ENCODE measurements around the gene SIX3. TPM values are rescaled to one million over a fixed set of nuclear protein-coding genes. Genes with fewer than 3 reads are reported as not detected.

The SIX3 gene
- total RNA-seq, 2 experiments from 2014 or later: not detected

DNA sequence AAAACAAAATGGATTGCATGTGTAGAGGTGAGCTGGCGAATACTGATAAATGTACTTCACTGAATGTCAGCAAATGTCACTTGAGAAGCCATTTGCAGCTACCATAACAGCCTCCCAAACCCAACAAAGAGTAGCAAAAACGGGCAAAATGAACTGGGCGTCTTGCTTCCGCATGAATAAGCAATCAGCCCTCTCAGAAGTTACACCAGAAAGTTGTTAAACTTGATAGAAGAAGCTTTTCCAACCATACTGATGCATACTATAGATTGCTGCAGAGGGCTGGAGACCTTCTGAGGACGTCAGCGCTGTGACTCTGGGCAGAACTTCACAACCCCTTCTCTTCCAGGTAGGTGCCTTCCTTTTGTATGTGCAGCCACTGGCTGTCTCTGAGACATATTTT lies 18.7 kb upstream of the SIX3 start:
- intact Hi-C loops (cut with micrococcal nuclease): no loop called here
- no peak overlapping the region for H3K4me3 Mint-ChIP-seq
- peaks cover 61% of the 10 kb centered on the region for H3K27me3 Mint-ChIP-seq
- H3K4me1 Mint-ChIP-seq (ENCODE audit: low read depth): no peaks in the 10 kb centered on the region
- H3K9me3 Mint-ChIP-seq: no peaks in the 10 kb centered on the region
- no peak overlapping the region for H3K27ac Mint-ChIP-seq
- CTCF ChIA-PET: interaction anchor here (1.2 kb wide), 1 partner anchor 59 kb away, joined by 5 read pairs; no protein-coding TSS in a partner anchor
- no peak for DNase-seq
- POLR2A ChIA-PET: no interaction called here
- H3K36me3 Mint-ChIP-seq: no peaks in the 10 kb centered on the region

DNA sequence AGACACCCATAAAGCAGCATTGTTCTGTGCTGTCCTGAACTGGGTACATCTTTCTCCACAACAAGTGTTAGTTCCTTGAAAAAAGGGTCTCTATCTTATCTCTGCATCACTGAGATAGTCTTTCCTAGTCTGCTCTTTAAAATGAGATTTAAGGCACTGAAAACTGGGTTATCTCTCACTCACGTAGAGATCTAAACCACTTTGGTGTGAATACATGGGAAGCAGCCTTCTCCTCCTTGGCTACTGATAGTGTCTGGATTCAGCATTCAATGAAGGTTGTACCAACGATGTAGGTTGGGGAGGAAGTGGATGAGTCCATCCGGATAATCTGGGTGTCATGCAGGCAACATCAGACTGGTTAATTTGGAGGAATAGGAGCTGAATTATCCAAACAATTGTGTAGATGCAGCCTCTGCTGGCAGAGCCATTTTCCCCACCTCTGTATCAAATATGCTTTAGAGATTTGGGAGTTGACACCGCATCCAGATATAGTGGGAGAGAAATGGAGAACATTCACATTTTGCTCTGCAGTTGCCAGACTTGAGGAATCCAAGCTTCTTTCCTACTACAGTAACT lies 15.9 kb upstream of the SIX3 start:
- H3K9me3 Mint-ChIP-seq: no peaks in the 10 kb centered on the region
- no peak for DNase-seq
- no peaks in the 10 kb centered on the region for H3K36me3 Mint-ChIP-seq
- no peak overlapping the region for H3K27ac Mint-ChIP-seq
- H3K4me3 Mint-ChIP-seq: no peak overlapping the region
- ChIA-PET CTCF (interaction anchor here (1.6 to 3.0 kb wide), 2 partner anchors 30 to 446 kb away, joined by 4 to 16 read pairs; no protein-coding TSS in a partner anchor), POLR2A (no interaction called here)
- intact Hi-C loops (cut with micrococcal nuclease): no loop called here
- peaks cover 10% of the 10 kb centered on the region for H3K4me1 Mint-ChIP-seq (ENCODE audit: low read depth)
- H3K27me3 Mint-ChIP-seq: peaks cover 63% of the 10 kb centered on the region

DNA sequence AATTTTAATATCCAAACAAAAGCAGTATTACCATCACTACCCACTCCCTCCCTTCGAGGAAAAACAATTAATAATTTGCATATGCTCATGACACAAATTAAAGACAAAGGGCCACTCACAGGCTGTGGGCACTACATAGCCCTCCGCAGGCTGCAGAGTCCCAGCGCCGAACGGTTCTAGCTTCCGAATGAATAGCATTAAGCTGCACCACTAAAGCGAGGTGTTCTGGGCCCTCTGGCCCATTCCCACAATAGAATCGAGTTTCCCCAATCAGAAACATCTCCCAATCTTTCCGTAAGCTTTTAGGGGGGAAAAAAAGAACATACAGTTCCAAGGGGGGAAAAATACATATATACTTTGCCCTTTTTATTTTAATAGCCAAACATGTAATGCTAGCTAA lies 14.5 kb upstream of the SIX3 start:
- Mint-ChIP-seq H3K27ac (no peak overlapping the region), H3K4me1 (ENCODE audit: low read depth) (peaks cover 14% of the 10 kb centered on the region), H3K36me3 (no peaks in the 10 kb centered on the region), H3K27me3 (peaks cover 67% of the 10 kb centered on the region), H3K9me3 (no peaks in the 10 kb centered on the region), H3K4me3 (no peak overlapping the region)
- intact Hi-C loops (cut with micrococcal nuclease): no loop called here
- DNase-seq: no peak
- CTCF ChIA-PET: interaction anchor here (0.9 to 3.0 kb wide), 4 partner anchors 9 to 448 kb away, joined by 4 to 16 read pairs (median 4); no protein-coding TSS in a partner anchor
- POLR2A ChIA-PET: no interaction called here

DNA sequence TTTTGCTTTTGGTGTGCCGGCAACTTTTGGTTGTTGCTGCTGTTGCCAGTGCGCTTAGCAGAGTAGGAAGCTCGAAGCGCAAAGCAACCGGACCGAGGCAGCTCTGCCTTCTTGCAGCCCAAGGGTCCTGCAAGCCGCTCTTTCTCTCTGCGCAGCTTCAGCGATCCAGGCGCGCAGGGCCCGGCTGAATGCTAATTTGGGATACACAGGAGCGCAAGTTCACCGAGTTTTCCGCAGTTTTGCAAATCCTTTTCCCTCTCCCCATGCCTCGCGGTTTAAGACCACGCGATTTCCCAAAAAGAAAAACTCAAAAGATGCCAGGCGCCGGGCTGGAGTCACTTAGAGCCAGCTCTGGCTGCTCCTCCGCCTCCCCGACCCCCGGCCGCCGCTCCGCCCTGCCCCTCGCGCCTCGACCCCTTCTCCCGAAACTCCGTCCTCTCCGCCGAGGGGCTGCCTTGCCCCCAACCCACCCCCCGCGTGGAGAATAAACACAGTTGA lies 13.5 kb upstream of the SIX3 start:
- Mint-ChIP-seq H3K9me3 (no peaks in the 10 kb centered on the region), H3K4me3 (no peak overlapping the region), H3K27ac (no peak overlapping the region), H3K27me3 (peaks cover 72% of the 10 kb centered on the region), H3K4me1 (ENCODE audit: low read depth) (peaks cover 14% of the 10 kb centered on the region), H3K36me3 (no peaks in the 10 kb centered on the region)
- ChIA-PET POLR2A (no interaction called here), CTCF (interaction anchor here (1.1 to 3.0 kb wide), 3 partner anchors 25 to 449 kb away, joined by 3 to 16 read pairs (median 4); no protein-coding TSS in a partner anchor)
- no peak for DNase-seq
- intact Hi-C loops (cut with micrococcal nuclease): no loop called here

DNA sequence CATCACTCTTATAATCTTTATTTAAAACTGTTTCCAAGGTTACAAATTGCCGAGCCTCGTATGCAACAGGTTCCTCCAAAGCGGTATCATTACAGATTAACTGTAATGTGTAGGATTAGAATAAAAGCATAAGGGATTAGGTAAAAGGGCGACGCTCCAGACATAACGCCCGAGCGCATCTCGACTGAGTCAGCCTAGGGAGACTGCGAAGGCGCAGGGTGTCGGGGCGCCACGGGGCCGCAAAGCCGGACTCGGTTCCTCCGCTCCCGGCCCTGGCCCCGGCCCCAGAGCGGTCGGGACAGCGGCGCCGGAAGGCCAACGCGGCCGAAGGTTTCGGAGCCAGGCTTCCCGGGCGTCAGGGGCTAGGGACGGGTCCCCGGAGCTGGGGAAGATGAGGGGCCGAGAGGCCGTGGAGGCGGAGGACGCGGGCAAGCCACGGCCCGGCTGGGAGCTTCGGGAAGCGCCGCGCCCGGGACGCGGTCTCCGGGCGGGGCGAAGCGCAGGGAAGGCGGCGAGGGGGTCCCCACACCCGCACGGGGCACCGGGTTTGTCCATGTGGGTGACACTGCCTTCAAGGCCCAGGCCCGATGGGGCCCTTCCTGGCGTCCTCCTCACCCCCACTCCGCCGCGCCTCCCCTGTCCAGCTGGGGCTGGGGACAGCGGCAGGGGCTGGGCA lies 12.9 kb upstream of the SIX3 start:
- Mint-ChIP-seq H3K36me3 (no peaks in the 10 kb centered on the region), H3K4me3 (no peak overlapping the region), H3K27ac (no peak overlapping the region), H3K9me3 (no peaks in the 10 kb centered on the region), H3K27me3 (peaks cover 72% of the 10 kb centered on the region), H3K4me1 (ENCODE audit: low read depth) (peaks cover 17% of the 10 kb centered on the region)
- CTCF ChIA-PET: interaction anchor here (1.2 to 3.0 kb wide), 2 partner anchors 24 to 449 kb away, joined by 3 to 16 read pairs; no protein-coding TSS in a partner anchor
- POLR2A ChIA-PET: no interaction called here
- peak; percentile 11 for DNase-seq
- intact Hi-C loops (cut with micrococcal nuclease): no loop called here

DNA sequence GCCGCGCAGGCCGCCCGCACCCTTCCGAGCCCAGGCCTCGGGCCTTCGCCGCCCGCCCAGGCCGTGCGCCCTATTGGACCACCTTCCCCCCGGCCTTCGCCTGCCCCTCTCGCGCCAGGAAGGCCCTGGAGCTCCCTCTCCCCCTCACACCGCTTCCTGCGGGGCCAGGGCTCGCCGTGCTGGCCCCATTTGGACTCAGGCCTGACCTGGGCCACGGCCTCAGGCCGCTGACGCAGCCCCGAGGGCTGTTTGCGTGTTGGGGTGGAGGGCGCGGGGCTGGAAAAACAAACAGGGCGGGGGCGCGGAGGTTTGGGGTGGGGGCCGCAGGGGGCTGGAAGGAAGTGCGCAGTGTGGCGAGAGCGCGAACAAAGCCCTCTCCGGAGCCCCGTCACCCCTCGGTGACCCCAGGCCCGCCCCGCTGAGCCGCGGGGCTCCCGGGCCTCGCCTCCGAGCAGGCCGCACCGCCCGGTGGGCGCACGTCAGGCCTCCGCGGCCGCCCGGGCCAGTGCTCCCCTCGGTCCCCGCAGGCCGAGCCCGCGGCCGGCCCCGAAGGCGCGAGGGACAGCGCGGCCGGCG lies 12.3 kb upstream of the SIX3 start:
- H3K4me1 Mint-ChIP-seq (ENCODE audit: low read depth): peaks cover 17% of the 10 kb centered on the region
- H3K27ac Mint-ChIP-seq: no peak overlapping the region
- H3K4me3 Mint-ChIP-seq: no peak overlapping the region
- ChIA-PET POLR2A (no interaction called here), CTCF (no interaction called here)
- no peaks in the 10 kb centered on the region for H3K36me3 Mint-ChIP-seq
- no peaks in the 10 kb centered on the region for H3K9me3 Mint-ChIP-seq
- no peak for DNase-seq
- H3K27me3 Mint-ChIP-seq: peaks cover 71% of the 10 kb centered on the region
- intact Hi-C loops (cut with micrococcal nuclease): no loop called here

DNA sequence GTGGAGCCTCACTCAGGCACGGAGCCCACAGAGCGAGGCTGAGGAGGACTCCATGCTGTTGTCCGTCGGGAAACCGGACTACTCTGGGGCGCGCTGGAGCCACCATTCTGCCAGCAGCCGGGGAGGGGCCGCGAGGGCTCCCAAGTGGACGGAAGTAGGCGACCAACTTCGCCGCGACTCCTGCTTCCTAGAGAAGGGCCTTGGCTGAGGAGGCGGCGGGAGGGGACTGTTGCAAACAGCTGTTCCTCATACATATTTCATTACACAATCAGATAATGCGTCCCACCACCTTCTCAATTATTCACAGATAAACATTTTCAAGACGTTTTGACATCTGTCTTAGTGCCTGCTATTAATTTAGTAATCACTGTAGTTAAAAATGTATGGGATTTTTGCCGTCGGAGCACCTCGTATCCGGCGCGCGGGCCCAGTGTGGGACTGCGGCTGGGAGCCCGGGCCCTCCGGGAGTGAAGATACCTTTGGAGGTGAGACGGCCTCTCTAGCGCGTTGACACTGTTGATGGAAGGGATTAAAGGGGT lies 11.7 kb upstream of the SIX3 start:
- H3K9me3 Mint-ChIP-seq: no peaks in the 10 kb centered on the region
- intact Hi-C loops (cut with micrococcal nuclease): loop anchor here (2.0 to 5.0 kb wide), 2 partner anchors 79 to 128 kb away; partner anchors contain the start of gene SIX2
- H3K27ac Mint-ChIP-seq: no peak overlapping the region
- CTCF ChIA-PET: interaction anchor here (1.5 to 2.6 kb wide), 2 partner anchors 25 to 450 kb away, joined by 4 to 11 read pairs; no protein-coding TSS in a partner anchor
- POLR2A ChIA-PET: no interaction called here
- H3K4me1 Mint-ChIP-seq (ENCODE audit: low read depth): peaks cover 17% of the 10 kb centered on the region
- H3K27me3 Mint-ChIP-seq: peaks cover 72% of the 10 kb centered on the region
- no peaks in the 10 kb centered on the region for H3K36me3 Mint-ChIP-seq
- DNase-seq: no peak
- no peak overlapping the region for H3K4me3 Mint-ChIP-seq

DNA sequence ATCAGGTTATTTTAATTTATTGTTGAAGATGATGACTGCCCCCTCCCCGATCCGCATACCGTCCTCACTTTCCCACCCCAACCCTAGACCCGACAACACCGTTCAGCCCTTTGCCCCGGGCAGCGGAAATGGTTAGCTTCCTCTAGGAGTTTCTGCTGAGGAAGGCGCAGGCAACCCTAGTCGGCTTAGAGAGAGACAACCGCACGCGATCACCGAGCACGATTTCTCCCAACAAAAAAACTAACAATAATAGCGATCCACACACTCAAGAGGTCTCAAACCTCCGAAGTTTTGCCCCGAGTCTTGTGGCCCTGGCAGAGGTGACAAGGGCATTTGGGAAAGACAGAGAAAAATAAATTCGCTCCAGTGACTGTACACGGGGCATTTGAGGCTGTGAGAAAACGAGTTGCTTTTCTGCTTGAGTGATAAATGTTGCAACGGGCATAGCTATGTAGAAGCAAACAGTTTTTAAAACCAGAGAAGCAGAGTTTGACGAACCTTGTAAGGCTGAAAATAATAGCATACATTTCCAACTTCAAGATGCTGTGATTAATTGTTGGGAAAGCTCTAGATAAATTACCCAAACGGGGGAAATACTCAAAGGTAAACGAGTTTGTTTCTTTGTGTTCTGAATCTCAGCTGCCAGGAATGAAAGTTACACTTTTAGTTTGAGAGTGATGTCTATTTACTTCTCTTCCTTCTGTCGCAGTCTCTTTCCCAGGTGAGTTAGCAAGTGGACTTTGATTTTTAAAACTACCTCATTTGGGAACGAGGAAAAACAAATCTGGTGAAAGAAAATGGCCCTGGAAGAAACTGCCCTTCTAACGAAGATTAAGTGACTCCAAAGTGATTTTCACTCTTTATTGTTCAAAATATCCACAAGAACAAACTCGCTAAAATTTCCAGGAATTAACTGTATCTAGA lies 11.0 kb upstream of the SIX3 start:
- intact Hi-C loops (cut with micrococcal nuclease): loop anchor here (2.0 to 5.0 kb wide), 2 partner anchors 78 to 128 kb away; partner anchors contain the start of gene SIX2
- no peaks in the 10 kb centered on the region for H3K36me3 Mint-ChIP-seq
- H3K9me3 Mint-ChIP-seq: no peaks in the 10 kb centered on the region
- CTCF ChIA-PET: interaction anchor here (1.5 to 2.6 kb wide), 2 partner anchors 24 to 451 kb away, joined by 4 to 11 read pairs; no protein-coding TSS in a partner anchor
- H3K4me1 Mint-ChIP-seq (ENCODE audit: low read depth): peaks cover 17% of the 10 kb centered on the region
- no peak overlapping the region for H3K27ac Mint-ChIP-seq
- H3K27me3 Mint-ChIP-seq: peaks cover 70% of the 10 kb centered on the region
- no peak for DNase-seq
- POLR2A ChIA-PET: no interaction called here
- no peak overlapping the region for H3K4me3 Mint-ChIP-seq

DNA sequence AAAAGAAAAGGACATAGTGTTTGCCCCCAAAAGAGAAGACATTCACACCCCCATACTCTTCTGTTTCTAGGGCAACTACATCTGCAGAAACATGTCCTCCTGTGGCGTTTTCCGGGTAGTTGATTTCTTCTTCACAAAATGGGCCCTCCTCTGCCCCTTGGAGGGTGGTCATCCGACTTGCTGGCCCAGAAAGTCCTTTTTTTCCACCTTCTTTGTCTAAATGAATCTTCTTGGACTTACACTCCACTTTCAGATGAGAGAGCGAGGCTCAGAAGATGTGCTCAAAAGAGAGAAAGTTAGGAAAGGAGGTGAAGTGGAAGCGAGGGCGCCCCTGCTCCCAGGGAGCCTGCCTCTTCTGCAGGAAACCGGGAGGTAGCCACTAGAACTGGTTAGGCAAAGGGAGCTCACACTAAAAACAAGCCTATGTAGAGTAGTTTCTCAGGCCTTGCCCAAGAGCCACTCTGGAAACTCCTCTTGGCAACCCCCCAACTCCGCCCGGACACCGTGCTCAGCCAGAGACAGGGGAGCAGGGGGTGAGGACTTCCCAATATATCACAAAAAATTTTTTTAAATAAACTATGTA lies 10.2 kb upstream of the SIX3 start:
- H3K4me1 Mint-ChIP-seq (ENCODE audit: low read depth): peaks cover 17% of the 10 kb centered on the region
- H3K4me3 Mint-ChIP-seq: no peak overlapping the region
- DNase-seq: no peak
- peaks cover 68% of the 10 kb centered on the region for H3K27me3 Mint-ChIP-seq
- CTCF ChIA-PET: interaction anchor here (1.0 to 2.6 kb wide), 3 partner anchors 24 to 452 kb away, joined by 4 to 11 read pairs (median 4); no protein-coding TSS in a partner anchor
- intact Hi-C loops (cut with micrococcal nuclease): loop anchor here (2.0 to 5.0 kb wide), 2 partner anchors 78 to 129 kb away; partner anchors contain the start of gene SIX2
- no peak overlapping the region for H3K27ac Mint-ChIP-seq
- H3K36me3 Mint-ChIP-seq: no peaks in the 10 kb centered on the region
- no peaks in the 10 kb centered on the region for H3K9me3 Mint-ChIP-seq
- POLR2A ChIA-PET: no interaction called here

DNA sequence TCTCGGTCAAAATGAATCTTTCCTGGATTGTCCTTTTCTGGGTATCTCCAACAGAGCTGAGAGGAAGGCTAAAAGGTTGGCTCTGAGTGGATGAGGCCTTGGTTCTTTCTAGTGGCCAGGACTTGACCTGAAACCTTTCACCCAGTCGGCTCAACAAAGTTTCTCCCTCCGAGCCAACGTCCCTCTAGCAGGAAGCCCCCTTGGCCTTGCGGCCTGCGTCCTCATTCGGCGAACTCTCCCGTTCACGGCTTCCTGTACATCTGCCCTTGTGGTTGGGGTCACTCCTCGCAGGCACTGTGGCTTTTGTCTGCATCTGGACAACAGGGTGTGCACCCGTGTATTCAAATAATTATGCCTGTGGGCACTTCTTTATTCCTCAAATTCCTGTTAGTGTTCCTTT lies 9.4 kb upstream of the SIX3 start:
- CTCF ChIA-PET: interaction anchor here (1.0 to 2.6 kb wide), 2 partner anchors 23 to 452 kb away, joined by 4 to 11 read pairs; no protein-coding TSS in a partner anchor
- H3K36me3 Mint-ChIP-seq: no peaks in the 10 kb centered on the region
- peaks cover 19% of the 10 kb centered on the region for H3K4me1 Mint-ChIP-seq (ENCODE audit: low read depth)
- H3K27ac Mint-ChIP-seq: no peak overlapping the region
- H3K9me3 Mint-ChIP-seq: no peaks in the 10 kb centered on the region
- H3K27me3 Mint-ChIP-seq: peaks cover 72% of the 10 kb centered on the region
- no peak overlapping the region for H3K4me3 Mint-ChIP-seq
- DNase-seq: no peak
- intact Hi-C loops (cut with micrococcal nuclease): loop anchor here (5.0 kb wide), 1 partner anchor 130 kb away; no protein-coding TSS in a partner anchor
- POLR2A ChIA-PET: no interaction called here

Data from activated CD4-positive, alpha-beta memory T cell treated with anti-CD3 and anti-CD28 coated beads for 36 hours (primary cell).